BE2C (cell line): Measurements from ENCODE around the gene SLC25A1.

Experiments
- DNase-seq: peaks from one replicate; pipeline ENCODE4 v3.0.0-alpha.2; 2020
- H3K27me3 ChIP-seq: fragments of 250-450 bp; sonication (Bioruptor Pico); 2 replicates; pipeline ENCODE4 v1.5.1; 2020; ENCODE audit warnings: mild to moderate bottlenecking
- H3K36me3 ChIP-seq: fragments of 250-450 bp; sonication (Bioruptor Pico); 2 replicates; pipeline ENCODE4 v1.5.1; 2020; ENCODE audit warnings: mild to moderate bottlenecking
- H3K4me1 ChIP-seq: fragments of 250-450 bp; sonication (Bioruptor Pico); 2 replicates; pipeline ENCODE4 v1.5.1; 2020
- H3K4me3 ChIP-seq: 2 replicates; pipeline ENCODE4 v1.5.1; 2011; ENCODE audit warnings: low read depth, low read length
- H3K9me3 ChIP-seq: fragments of 250-450 bp; sonication (Bioruptor Pico); 2 replicates; pipeline ENCODE4 v1.5.1; 2020
- CTCF ChIP-seq: IDR thresholded peaks from 2 replicates; pipeline ENCODE4 v1.5.1; 2012; ENCODE audit warnings: mild to moderate bottlenecking, low read depth, low read length

SLC25A1 gene

GRCh38 chr22:19169947-19170318 is 8.6 kb downstream of the SLC25A1 start:
- Histone ChIP-seq H3K27me3 (peaks cover 47% of the 10 kb centered on the region), H3K4me3 (peak overlapping the region; percentile 13; the same call in 1 of the 2 replicates), H3K9me3 (no peaks in the 10 kb centered on the region), H3K4me1 (peaks cover 8% of the 10 kb centered on the region), H3K36me3 (no peaks in the 10 kb centered on the region; the same call in 1 of the 2 replicates)
- no peak for TF ChIP-seq CTCF
- no peak for DNase-seq

- Histone ChIP-seq H3K36me3 (no peaks in the 10 kb centered on the region; the same call in 1 of the 2 replicates), H3K9me3 (no peaks in the 10 kb centered on the region), H3K4me1 (peaks cover 2% of the 10 kb centered on the region), H3K27me3 (peaks cover 47% of the 10 kb centered on the region), H3K4me3 (peak overlapping the region; percentile 13)
- no peak for DNase-seq
- TF ChIP-seq CTCF: no peak
Measured at GRCh38 chr22:19169002-19169946, 9.3 kb downstream of the SLC25A1 start.

GRCh38 chr22:19168088-19168890 is 10.2 kb downstream of the SLC25A1 start:
- TF ChIP-seq CTCF: peak; percentile 24; the same call in 1 of the 2 replicates
- DNase-seq: peak; percentile 18
- no peak overlapping the region for H3K4me3 ChIP-seq
- no peaks in the 10 kb centered on the region; the same call in 1 of the 2 replicates for H3K36me3 ChIP-seq
- H3K9me3 ChIP-seq: no peaks in the 10 kb centered on the region
- H3K27me3 ChIP-seq: peaks cover 47% of the 10 kb centered on the region
- H3K4me1 ChIP-seq: no peaks in the 10 kb centered on the region; the same call in 1 of the 2 replicates

- H3K4me3 ChIP-seq: no peak overlapping the region
- peaks cover 50% of the 10 kb centered on the region for H3K27me3 ChIP-seq
- no peaks in the 10 kb centered on the region for H3K36me3 ChIP-seq
- no peak for DNase-seq
- no peak for TF ChIP-seq CTCF
- no peaks in the 10 kb centered on the region for H3K4me1 ChIP-seq
- H3K9me3 ChIP-seq: no peaks in the 10 kb centered on the region
Measured at GRCh38 chr22:19167106-19167869, 11.2 kb downstream of the SLC25A1 start.

- no peak for TF ChIP-seq CTCF
- Histone ChIP-seq H3K9me3 (no peaks in the 10 kb centered on the region), H3K27me3 (peaks cover 52% of the 10 kb centered on the region), H3K4me3 (no peak overlapping the region), H3K4me1 (no peaks in the 10 kb centered on the region), H3K36me3 (no peaks in the 10 kb centered on the region)
- DNase-seq: no peak
Measured at GRCh38 chr22:19166421-19166820, 12.1 kb downstream of the SLC25A1 start.
